WTC11 (cell line): ENCODE data around the gene ESRRA. TPM values are rescaled to one million over a fixed set of nuclear protein-coding genes. Genes with fewer than 3 reads are reported as not detected.
A peak's percentile ranks its signal among the peaks of the same experiment; 100 is the strongest.

Source experiments
- ATAC-seq: fragments of 200-7000 bp; cut with Tn5 transposase; 2 replicates; pipeline ENCODE4 v1.10.0; 2021; ENCODE audit warnings: mild to moderate bottlenecking, moderate library complexity
- CTCF ChIA-PET: fragments of 300-600 bp; sonication (Branson Sonifier 250); formaldehyde crosslinking; loops from one replicate; lab custom pipeline; 2021; ENCODE audit warnings: antibody characterized with exemption; lab: Charles Lee
- POLR2A ChIA-PET: fragments of 350-600 bp; sonication (Branson Sonifier 250); formaldehyde crosslinking; loops from one replicate; lab custom pipeline; 2021; ENCODE audit warnings: antibody characterized with exemption; lab: Charles Lee
- DNase-seq: peaks from one replicate; pipeline ENCODE4 v3.0.0; 2021; ENCODE audit warnings: low spot score
- H3K27ac Mint-ChIP-seq: 2 replicates; pipeline ENCODE4 v1.8.0; 2021; ENCODE audit warnings: mixed read lengths
- H3K27me3 Mint-ChIP-seq: 2 replicates; pipeline ENCODE4 v1.8.0; 2021; ENCODE audit warnings: low read depth, mild to moderate bottlenecking, moderate library complexity, mixed read lengths
- H3K36me3 Mint-ChIP-seq: 2 replicates; pipeline ENCODE4 v1.8.0; 2021; ENCODE audit warnings: mixed read lengths
- H3K4me1 Mint-ChIP-seq: 2 replicates; pipeline ENCODE4 v1.8.0; 2022; ENCODE audit warnings: mixed read lengths
- H3K4me3 Mint-ChIP-seq: 2 replicates; pipeline ENCODE4 v1.8.0; 2021; ENCODE audit warnings: mild to moderate bottlenecking, moderate library complexity, mixed read lengths
- H3K9me3 Mint-ChIP-seq: 2 replicates; pipeline ENCODE4 v1.8.0; 2021; ENCODE audit warnings: mixed read lengths
- CBFB ChIP-seq: sonication (generic); formaldehyde crosslinking; IDR thresholded peaks from 2 replicates; pipeline ENCODE4 v1.8.1; 2022; ENCODE audit warnings: mild to moderate bottlenecking, low read depth, missing genetic modification reagents
- CREM ChIP-seq: sonication (generic); formaldehyde crosslinking; IDR thresholded peaks from 2 replicates; pipeline ENCODE4 v1.8.1; 2022; ENCODE audit warnings: mild to moderate bottlenecking, missing genetic modification reagents, moderate library complexity
- ELF4 ChIP-seq: sonication (generic); formaldehyde crosslinking; IDR thresholded peaks from 2 replicates; pipeline ENCODE4 v1.8.1; 2022; ENCODE audit warnings: low read depth, mild to moderate bottlenecking, moderate library complexity, missing genetic modification reagents
- ESRRA ChIP-seq: sonication (generic); formaldehyde crosslinking; IDR thresholded peaks from 2 replicates; pipeline ENCODE4 v1.8.1; 2022; ENCODE audit warnings: mild to moderate bottlenecking, missing genetic modification reagents, borderline replicate concordance
- ETV6 ChIP-seq: sonication (generic); formaldehyde crosslinking; IDR thresholded peaks from 2 replicates; pipeline ENCODE4 v1.8.1; 2022; ENCODE audit warnings: mild to moderate bottlenecking, missing genetic modification reagents
- FOXK1 ChIP-seq: sonication (generic); formaldehyde crosslinking; IDR thresholded peaks from 2 replicates; pipeline ENCODE4 v1.8.0; 2022; ENCODE audit warnings: mild to moderate bottlenecking, moderate library complexity, missing genetic modification reagents
- IRF2 ChIP-seq: sonication (generic); formaldehyde crosslinking; IDR thresholded peaks from 2 replicates; pipeline ENCODE4 v1.8.0; 2022; ENCODE audit warnings: low read depth, missing genetic modification reagents, borderline replicate concordance
- JUN ChIP-seq: sonication (generic); formaldehyde crosslinking; IDR thresholded peaks from 2 replicates; pipeline ENCODE4 v1.8.0; 2023; ENCODE audit warnings: mild to moderate bottlenecking, missing genetic modification reagents
- MYBL2 ChIP-seq: sonication (generic); formaldehyde crosslinking; IDR thresholded peaks from 2 replicates; pipeline ENCODE4 v1.8.1; 2023; ENCODE audit warnings: mild to moderate bottlenecking, moderate library complexity, missing genetic modification reagents
- NR1H2 ChIP-seq: sonication (generic); formaldehyde crosslinking; IDR thresholded peaks from 2 replicates; pipeline ENCODE4 v1.9.0; 2021; ENCODE audit warnings: mild to moderate bottlenecking, moderate library complexity, missing genetic modification reagents
- NR2C2 ChIP-seq: sonication (generic); formaldehyde crosslinking; IDR thresholded peaks from 2 replicates; pipeline ENCODE4 v1.8.0; 2022; ENCODE audit warnings: mild to moderate bottlenecking, missing genetic modification reagents
- OVOL2 ChIP-seq: fragments of 250-450 bp; sonication (Bioruptor Pico); IDR thresholded peaks from 2 replicates; pipeline ENCODE4 v1.9.0; 2021; ENCODE audit warnings: mild to moderate bottlenecking, borderline replicate concordance
- RELA ChIP-seq: sonication (generic); formaldehyde crosslinking; IDR thresholded peaks from 2 replicates; pipeline ENCODE4 v1.8.1; 2022; ENCODE audit warnings: missing genetic modification reagents, mild to moderate bottlenecking, borderline replicate concordance
- SMAD4 ChIP-seq: sonication (generic); formaldehyde crosslinking; IDR thresholded peaks from 2 replicates; pipeline ENCODE4 v1.8.0; 2022; ENCODE audit warnings: mild to moderate bottlenecking, missing genetic modification reagents
- TEAD1 ChIP-seq: sonication (generic); formaldehyde crosslinking; IDR thresholded peaks from 2 replicates; pipeline ENCODE4 v1.8.0; 2022; ENCODE audit warnings: mild to moderate bottlenecking, missing genetic modification reagents
- ZNF121 ChIP-seq: sonication (generic); formaldehyde crosslinking; IDR thresholded peaks from 2 replicates; pipeline ENCODE4 v1.8.0; 2023; ENCODE audit warnings: missing genetic modification reagents
- ZNF138 ChIP-seq: sonication (generic); formaldehyde crosslinking; conservative IDR thresholded peaks from 2 replicates; pipeline ENCODE4 v1.8.1; 2022; ENCODE audit warnings: mild to moderate bottlenecking, moderate library complexity, missing genetic modification reagents
- ZNF219 ChIP-seq: sonication (generic); formaldehyde crosslinking; IDR thresholded peaks from 2 replicates; pipeline ENCODE4 v1.8.0; 2023; ENCODE audit warnings: missing genetic modification reagents, mild to moderate bottlenecking, borderline replicate concordance
- ZNF423 ChIP-seq: fragments of 250-450 bp; sonication (Bioruptor Pico); IDR thresholded peaks from 2 replicates; pipeline ENCODE4 v2.1.2; 2022; ENCODE audit warnings: mild to moderate bottlenecking, moderate library complexity
- ZNF671 ChIP-seq: fragments of 250-450 bp; sonication (Bioruptor Pico); IDR thresholded peaks from 2 replicates; pipeline ENCODE4 v1.8.0; 2021; ENCODE audit warnings: mild to moderate bottlenecking
- total RNA-seq: library from RNA; stranded (reverse); gene quantifications from 3 replicates; pipeline ENCODE4 v1.2.3, GENCODE V29; 2021
- TF ChIP-seq, protein P1 (sequence below): sonication (generic); formaldehyde crosslinking; IDR thresholded peaks from 2 replicates; pipeline ENCODE4 v1.8.1; 2023; ENCODE audit warnings: mild to moderate bottlenecking, missing genetic modification reagents, moderate library complexity
- TF ChIP-seq, protein P2 (sequence below): sonication (generic); formaldehyde crosslinking; IDR thresholded peaks from 2 replicates; pipeline ENCODE4 v1.8.0; 2022; ENCODE audit warnings: mild to moderate bottlenecking, missing genetic modification reagents
- TF ChIP-seq, protein P3 (sequence below): sonication (generic); formaldehyde crosslinking; IDR thresholded peaks from 2 replicates; pipeline ENCODE4 v1.8.1; 2023; ENCODE audit warnings: mild to moderate bottlenecking, moderate library complexity, missing genetic modification reagents
- TF ChIP-seq, protein P4 (sequence below): sonication (generic); formaldehyde crosslinking; IDR thresholded peaks from 2 replicates; pipeline ENCODE4 v1.8.1; 2023; ENCODE audit warnings: mild to moderate bottlenecking, missing genetic modification reagents
- TF ChIP-seq, protein P5 (sequence below): sonication (generic); formaldehyde crosslinking; IDR thresholded peaks from 2 replicates; pipeline ENCODE4 v1.8.1; 2022; ENCODE audit warnings: missing genetic modification reagents, borderline replicate concordance

Gene ESRRA
- total RNA-seq, 1 experiment from 2014 or later = 81.9 TPM

DNA sequence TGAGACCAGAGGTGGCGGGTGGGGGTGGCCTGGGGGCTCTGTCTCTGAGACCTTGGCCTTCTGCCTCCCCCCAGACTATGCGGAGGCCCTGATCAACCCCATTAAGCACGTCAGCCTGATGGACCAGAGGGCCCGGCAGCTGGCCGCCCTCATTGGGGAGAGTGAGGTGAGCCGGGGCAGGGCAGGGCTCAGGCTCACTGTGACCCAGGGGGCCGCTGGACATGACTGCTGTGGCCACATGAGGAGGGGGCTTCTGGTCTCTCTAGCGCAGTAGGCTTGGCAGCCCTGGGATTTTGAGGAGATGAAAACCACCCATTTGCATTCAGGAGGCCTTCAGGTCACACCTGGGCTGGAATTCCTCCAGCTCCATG is 41.4 kb upstream of the ESRRA start:
- no peaks in the 10 kb centered on the region for H3K9me3 Mint-ChIP-seq
- no peak for ATAC-seq
- H3K4me3 Mint-ChIP-seq = no peak overlapping the region
- ChIA-PET POLR2A (interaction anchor here (1.0 to 1.4 kb wide), 2 partner anchors 18 to 23 kb away, joined by 3 to 4 read pairs; no protein-coding TSS in a partner anchor), CTCF (interaction anchor here (0.5 to 4.5 kb wide), 9 partner anchors 13 to 263 kb away, joined by 3 to 65 read pairs (median 3); partner anchors contain the start of gene PLCB3)
- peaks cover 10% of the 10 kb centered on the region for H3K4me1 Mint-ChIP-seq
- H3K27me3 Mint-ChIP-seq = no peaks in the 10 kb centered on the region
- DNase-seq = no peak
- no peak overlapping the region; the same call in 1 of the 2 replicates for H3K27ac Mint-ChIP-seq
- TF ChIP-seq OVOL2 (CRISPR knock-in tag) (no peak), ZNF219 (CRISPR knock-in tag) (no peak), CREM (CRISPR knock-in tag) (no peak), FOXK1 (CRISPR knock-in tag) (no peak), CBFB (CRISPR knock-in tag) (no peak), ELF4 (no peak), TEAD1 (CRISPR knock-in tag) (no peak), ESRRA (CRISPR knock-in tag) (no peak), ETV6 (CRISPR knock-in tag) (no peak)
- TF ChIP-seq, protein P1, sequence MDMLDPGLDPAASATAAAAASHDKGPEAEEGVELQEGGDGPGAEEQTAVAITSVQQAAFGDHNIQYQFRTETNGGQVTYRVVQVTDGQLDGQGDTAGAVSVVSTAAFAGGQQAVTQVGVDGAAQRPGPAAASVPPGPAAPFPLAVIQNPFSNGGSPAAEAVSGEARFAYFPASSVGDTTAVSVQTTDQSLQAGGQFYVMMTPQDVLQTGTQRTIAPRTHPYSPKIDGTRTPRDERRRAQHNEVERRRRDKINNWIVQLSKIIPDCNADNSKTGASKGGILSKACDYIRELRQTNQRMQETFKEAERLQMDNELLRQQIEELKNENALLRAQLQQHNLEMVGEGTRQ = no peak
- TF ChIP-seq, protein P2, sequence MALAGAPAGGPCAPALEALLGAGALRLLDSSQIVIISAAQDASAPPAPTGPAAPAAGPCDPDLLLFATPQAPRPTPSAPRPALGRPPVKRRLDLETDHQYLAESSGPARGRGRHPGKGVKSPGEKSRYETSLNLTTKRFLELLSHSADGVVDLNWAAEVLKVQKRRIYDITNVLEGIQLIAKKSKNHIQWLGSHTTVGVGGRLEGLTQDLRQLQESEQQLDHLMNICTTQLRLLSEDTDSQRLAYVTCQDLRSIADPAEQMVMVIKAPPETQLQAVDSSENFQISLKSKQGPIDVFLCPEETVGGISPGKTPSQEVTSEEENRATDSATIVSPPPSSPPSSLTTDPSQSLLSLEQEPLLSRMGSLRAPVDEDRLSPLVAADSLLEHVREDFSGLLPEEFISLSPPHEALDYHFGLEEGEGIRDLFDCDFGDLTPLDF (CRISPR knock-in tag) = no peak
- TF ChIP-seq, protein P3, sequence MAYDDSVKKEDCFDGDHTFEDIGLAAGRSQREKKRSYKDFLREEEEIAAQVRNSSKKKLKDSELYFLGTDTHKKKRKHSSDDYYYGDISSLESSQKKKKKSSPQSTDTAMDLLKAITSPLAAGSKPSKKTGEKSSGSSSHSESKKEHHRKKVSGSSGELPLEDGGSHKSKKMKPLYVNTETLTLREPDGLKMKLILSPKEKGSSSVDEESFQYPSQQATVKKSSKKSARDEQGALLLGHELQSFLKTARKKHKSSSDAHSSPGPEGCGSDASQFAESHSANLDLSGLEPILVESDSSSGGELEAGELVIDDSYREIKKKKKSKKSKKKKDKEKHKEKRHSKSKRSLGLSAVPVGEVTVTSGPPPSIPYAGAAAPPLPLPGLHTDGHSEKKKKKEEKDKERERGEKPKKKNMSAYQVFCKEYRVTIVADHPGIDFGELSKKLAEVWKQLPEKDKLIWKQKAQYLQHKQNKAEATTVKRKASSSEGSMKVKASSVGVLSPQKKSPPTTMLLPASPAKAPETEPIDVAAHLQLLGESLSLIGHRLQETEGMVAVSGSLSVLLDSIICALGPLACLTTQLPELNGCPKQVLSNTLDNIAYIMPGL (CRISPR knock-in tag) = no peak
- peaks cover 42% of the 10 kb centered on the region for H3K36me3 Mint-ChIP-seq

DNA sequence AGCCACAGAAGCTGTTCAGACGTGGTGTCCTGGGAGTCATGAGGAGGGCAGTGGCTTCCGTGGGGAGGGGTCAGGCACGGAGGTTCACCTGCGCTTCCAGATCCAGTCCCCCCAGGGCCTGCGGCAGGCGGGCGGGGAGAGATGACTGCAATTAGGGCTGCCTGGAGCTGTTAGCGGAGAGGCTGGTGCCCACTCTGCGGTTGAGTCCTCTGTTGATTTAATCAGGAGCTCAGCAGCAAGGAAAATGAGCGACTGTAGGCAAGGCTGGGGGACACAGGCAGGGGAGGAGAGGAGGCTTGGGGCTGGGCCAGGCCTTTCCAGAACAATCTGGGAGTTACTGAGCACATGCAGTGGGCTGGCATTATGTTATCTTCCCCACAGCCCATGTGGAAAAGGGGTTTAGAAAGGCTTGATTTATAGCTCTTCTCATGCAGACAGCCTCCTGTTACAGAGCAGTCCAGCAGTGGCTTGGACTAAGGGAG is 40.9 kb upstream of the ESRRA start:
- Mint-ChIP-seq H3K4me1 (peaks cover 12% of the 10 kb centered on the region), H3K27me3 (no peaks in the 10 kb centered on the region), H3K4me3 (no peak overlapping the region), H3K27ac (peak overlapping the region; percentile 32), H3K9me3 (no peaks in the 10 kb centered on the region), H3K36me3 (peaks cover 40% of the 10 kb centered on the region)
- POLR2A ChIA-PET = interaction anchor here (0.6 to 1.4 kb wide), 2 partner anchors 23 to 73 kb away, joined by 4 to 7 read pairs; no protein-coding TSS in a partner anchor
- DNase-seq (no peak), ATAC-seq (no peak)
- CTCF ChIA-PET = interaction anchor here (0.8 to 4.5 kb wide), 6 partner anchors 14 to 91 kb away, joined by 3 to 65 read pairs (median 6); partner anchors contain the start of genes NUDT22, PLCB3 and TRPT1
- no peak for TF ChIP-seq ZNF121 (CRISPR knock-in tag)
- no peak for TF ChIP-seq ZNF138 (CRISPR knock-in tag)
- TF ChIP-seq IRF2 (CRISPR knock-in tag) = no peak
- TF ChIP-seq, protein P4, sequence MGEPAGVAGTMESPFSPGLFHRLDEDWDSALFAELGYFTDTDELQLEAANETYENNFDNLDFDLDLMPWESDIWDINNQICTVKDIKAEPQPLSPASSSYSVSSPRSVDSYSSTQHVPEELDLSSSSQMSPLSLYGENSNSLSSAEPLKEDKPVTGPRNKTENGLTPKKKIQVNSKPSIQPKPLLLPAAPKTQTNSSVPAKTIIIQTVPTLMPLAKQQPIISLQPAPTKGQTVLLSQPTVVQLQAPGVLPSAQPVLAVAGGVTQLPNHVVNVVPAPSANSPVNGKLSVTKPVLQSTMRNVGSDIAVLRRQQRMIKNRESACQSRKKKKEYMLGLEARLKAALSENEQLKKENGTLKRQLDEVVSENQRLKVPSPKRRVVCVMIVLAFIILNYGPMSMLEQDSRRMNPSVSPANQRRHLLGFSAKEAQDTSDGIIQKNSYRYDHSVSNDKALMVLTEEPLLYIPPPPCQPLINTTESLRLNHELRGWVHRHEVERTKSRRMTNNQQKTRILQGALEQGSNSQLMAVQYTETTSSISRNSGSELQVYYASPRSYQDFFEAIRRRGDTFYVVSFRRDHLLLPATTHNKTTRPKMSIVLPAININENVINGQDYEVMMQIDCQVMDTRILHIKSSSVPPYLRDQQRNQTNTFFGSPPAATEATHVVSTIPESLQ (CRISPR knock-in tag) = no peak
- TF ChIP-seq NR2C2 (CRISPR knock-in tag) = no peak
- TF ChIP-seq ZNF423 = no peak
- no peak for TF ChIP-seq SMAD4 (CRISPR knock-in tag)
- TF ChIP-seq MYBL2 = no peak
- no peak for TF ChIP-seq NR1H2 (CRISPR knock-in tag)
- no peak for TF ChIP-seq JUN (CRISPR knock-in tag)
- no peak for TF ChIP-seq CBFB (CRISPR knock-in tag)
- no peak for TF ChIP-seq ZNF671
- TF ChIP-seq, protein P5, sequence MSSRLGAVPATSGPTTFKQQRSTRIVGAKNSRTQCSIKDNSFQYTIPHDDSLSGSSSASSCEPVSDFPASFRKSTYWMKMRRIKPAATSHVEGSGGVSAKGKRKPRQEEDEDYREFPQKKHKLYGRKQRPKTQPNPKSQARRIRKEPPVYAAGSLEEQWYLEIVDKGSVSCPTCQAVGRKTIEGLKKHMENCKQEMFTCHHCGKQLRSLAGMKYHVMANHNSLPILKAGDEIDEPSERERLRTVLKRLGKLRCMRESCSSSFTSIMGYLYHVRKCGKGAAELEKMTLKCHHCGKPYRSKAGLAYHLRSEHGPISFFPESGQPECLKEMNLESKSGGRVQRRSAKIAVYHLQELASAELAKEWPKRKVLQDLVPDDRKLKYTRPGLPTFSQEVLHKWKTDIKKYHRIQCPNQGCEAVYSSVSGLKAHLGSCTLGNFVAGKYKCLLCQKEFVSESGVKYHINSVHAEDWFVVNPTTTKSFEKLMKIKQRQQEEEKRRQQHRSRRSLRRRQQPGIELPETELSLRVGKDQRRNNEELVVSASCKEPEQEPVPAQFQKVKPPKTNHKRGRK (CRISPR knock-in tag) = no peak
- TF ChIP-seq, protein P3 (CRISPR knock-in tag) = no peak
- TF ChIP-seq RELA = no peak
